Measurements from ENCODE around the gene CACNG4.

DNA sequence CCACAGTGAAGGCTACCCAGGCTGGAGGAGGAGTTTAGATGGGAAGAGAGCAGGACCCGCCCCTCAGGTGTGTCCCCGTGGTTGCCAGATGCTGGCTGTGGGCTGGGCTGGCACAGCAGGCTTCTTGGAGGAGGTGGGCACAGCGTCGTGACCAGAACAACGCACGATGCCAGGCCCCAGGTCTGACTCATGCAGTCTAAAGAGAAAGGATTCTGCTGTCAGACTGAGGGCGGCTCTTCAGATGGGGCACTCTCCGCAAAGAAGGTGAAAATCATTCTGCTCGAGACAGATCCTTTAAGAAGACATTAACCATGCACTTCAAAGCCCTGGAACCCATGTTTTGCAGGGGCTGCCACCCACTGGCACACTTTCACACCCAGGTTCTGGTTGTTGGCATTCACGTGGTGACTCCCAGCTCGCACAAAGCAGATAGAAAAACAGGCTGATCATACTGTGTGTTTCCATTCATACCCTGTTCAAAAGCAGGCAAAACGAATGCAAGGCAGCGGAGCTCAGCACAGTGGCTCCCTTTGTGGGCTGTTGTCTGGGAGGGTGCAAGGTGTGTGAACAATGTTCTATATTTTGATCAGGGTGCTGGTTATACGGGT is 19.0 kb downstream of the CACNG4 start:
- no peak for TF ChIP-seq POLR2A (IDR thresholded peaks at IDR 0.05; ENCODE audit: low read length)
- TF ChIP-seq GATA1 (IDR thresholded peaks at IDR 0.05; ENCODE audit: low read depth, low read length), result no peak

All from erythroblast (primary cell).